OCI-LY7 (cell line): ENCODE results near the gene LAMA3. TPM values are rescaled to one million over a fixed set of nuclear protein-coding genes. Genes with fewer than 3 reads are reported as not detected.

Experiments used
- BruUV-seq: library from RNA; stranded (reverse); fragments of 400-500 nt; replicated peaks from 2 replicates; lab custom pipeline; 2021; lab: Mats Ljungman, UMichigan
- CTCF ChIA-PET: fragments of 300-600 bp; sonication (Branson Sonifier 250); formaldehyde crosslinking; loops from one replicate; lab custom pipeline; 2022; ENCODE audit warnings: antibody characterized with exemption; ENCODE audit not compliant: unreplicated experiment; lab: Charles Lee
- POLR2A ChIA-PET: fragments of 300-600 bp; sonication (Branson Sonifier 250); formaldehyde crosslinking; loops from one replicate; lab custom pipeline; 2022; ENCODE audit warnings: antibody characterized with exemption; lab: Charles Lee
- DNase-seq: peaks from one replicate; pipeline ENCODE4 v3.0.0-alpha.2; 2015; ENCODE audit warnings: low spot score
- H2AFZ ChIP-seq: fragments of 200-600 bp; sonication (generic), shearing (Covaris generic); 2 replicates; pipeline ENCODE4 v1.6.1; 2014; ENCODE audit warnings: mild to moderate bottlenecking, antibody characterized with exemption, low read length, moderate library complexity
- H3K27ac ChIP-seq: fragments of 200-600 bp; sonication (generic); 2 replicates; pipeline ENCODE4 v1.5.1; 2014; ENCODE audit warnings: mixed run types, low read depth, mild to moderate bottlenecking, moderate library complexity, low read length, inconsistent platforms; ENCODE audit not compliant: poor library complexity, severe bottlenecking
- H3K36me3 ChIP-seq: fragments of 200-600 bp; sonication (generic); 2 replicates; pipeline ENCODE4 v1.6.1; 2014; ENCODE audit warnings: mild to moderate bottlenecking, antibody characterized with exemption, low read length, moderate library complexity, mixed read lengths; ENCODE audit not compliant: insufficient read depth
- H3K4me1 ChIP-seq: fragments of 200-600 bp; sonication (generic); 2 replicates; pipeline ENCODE4 v1.5.1; 2014; ENCODE audit warnings: mild to moderate bottlenecking, low read length; ENCODE audit not compliant: insufficient read depth, poor library complexity, severe bottlenecking
- H3K4me2 ChIP-seq: fragments of 200-600 bp; sonication (generic); 2 replicates; pipeline ENCODE4 v1.6.1; 2014; ENCODE audit warnings: mild to moderate bottlenecking, low read length
- H3K4me3 ChIP-seq: fragments of 200-600 bp; sonication (generic); 2 replicates; pipeline ENCODE4 v1.5.1; 2014; ENCODE audit warnings: mild to moderate bottlenecking, low read depth, low read length; ENCODE audit not compliant: poor library complexity, severe bottlenecking
- H3K79me2 ChIP-seq: fragments of 200-600 bp; sonication (generic); 2 replicates; pipeline ENCODE4 v1.6.1; 2016; ENCODE audit warnings: low read depth, mild to moderate bottlenecking, low read length, moderate library complexity, mixed read lengths; ENCODE audit not compliant: insufficient read depth
- H3K9me2 ChIP-seq: fragments of 200-600 bp; sonication (generic); 2 replicates; pipeline ENCODE4 v1.6.1; 2016; ENCODE audit warnings: mild to moderate bottlenecking, low read length, mixed read lengths; ENCODE audit not compliant: insufficient read depth
- H3K9me3 ChIP-seq: fragments of 200-600 bp; sonication (generic); 2 replicates; pipeline ENCODE4 v1.6.1; 2014; ENCODE audit warnings: mild to moderate bottlenecking, mixed run types, low read length, mixed read lengths
- H4K20me1 ChIP-seq: fragments of 200-600 bp; sonication (generic); 2 replicates; pipeline ENCODE4 v1.6.1; 2014; ENCODE audit warnings: mild to moderate bottlenecking, antibody characterized with exemption, low read length, moderate library complexity, mixed read lengths; ENCODE audit not compliant: insufficient read depth
- EZH2phosphoT487 ChIP-seq: fragments of 200-600 bp; sonication (generic); IDR thresholded peaks from 2 replicates; pipeline ENCODE4 v1.6.1; 2018; ENCODE audit warnings: low read depth, borderline replicate concordance, mild to moderate bottlenecking, mixed run types, antibody characterized with exemption, low read length, moderate library complexity, mixed read lengths
- intact Hi-C: fragments of 100-400 bp; cut with micrococcal nuclease; formaldehyde crosslinking; loops from one replicate; pipeline ENCODE4 v1.10.0; 2022; ENCODE audit not compliant: unreplicated experiment
- total RNA-seq, 2 experiments: library from RNA; depleted of rRNA in 1 of 2; stranded (reverse); fragments of >200 nt in 1 of 2; shearing (Covaris generic) in 1 of 2; gene quantifications; 2 replicates each; pipeline ENCODE4 v1.2.3, GENCODE V29; 2014 to 2022
- TF ChIP-seq, protein P1 (sequence below): fragments of 200-600 bp; sonication (generic); conservative IDR thresholded peaks from 2 replicates; pipeline ENCODE4 v1.5.1; 2014; ENCODE audit warnings: mild to moderate bottlenecking, antibody characterized with exemption, low read length, moderate library complexity, mixed read lengths

The LAMA3 gene
- total RNA-seq, 2 experiments from 2014 or later = 0.16 to 1.6 TPM

GRCh38 chr18:23868136-23868785 is 179.0 kb downstream of the LAMA3 start:
- Histone ChIP-seq H3K4me3 (no peak overlapping the region), H4K20me1 (no peaks in the 10 kb centered on the region), H3K36me3 (no peaks in the 10 kb centered on the region; the same call in 1 of the 2 replicates), H2AFZ (peak overlapping the region; percentile 36; the same call in 1 of the 2 replicates), H3K9me3 (peaks cover 9% of the 10 kb centered on the region; the same call in 1 of the 2 replicates), H3K4me2 (peak overlapping the region; percentile 30), H3K9me2 (no peaks in the 10 kb centered on the region), H3K4me1 (peaks cover 91% of the 10 kb centered on the region), H3K27ac (peak overlapping the region; percentile 95), H3K79me2 (no peaks in the 10 kb centered on the region)
- BruUV-seq = no TSS peak
- no peak for DNase-seq
- intact Hi-C loops = no loop called here
- POLR2A ChIA-PET = interaction anchor here (1.0 to 1.5 kb wide), 2 partner anchors 9 to 142 kb away, joined by 4 read pairs; no protein-coding TSS in a partner anchor
- CTCF ChIA-PET = interaction anchor here (0.6 kb wide), 1 partner anchor 380 kb away, joined by 3 read pairs; no protein-coding TSS in a partner anchor
- no peak for TF ChIP-seq EZH2phosphoT487
- TF ChIP-seq, protein P1, sequence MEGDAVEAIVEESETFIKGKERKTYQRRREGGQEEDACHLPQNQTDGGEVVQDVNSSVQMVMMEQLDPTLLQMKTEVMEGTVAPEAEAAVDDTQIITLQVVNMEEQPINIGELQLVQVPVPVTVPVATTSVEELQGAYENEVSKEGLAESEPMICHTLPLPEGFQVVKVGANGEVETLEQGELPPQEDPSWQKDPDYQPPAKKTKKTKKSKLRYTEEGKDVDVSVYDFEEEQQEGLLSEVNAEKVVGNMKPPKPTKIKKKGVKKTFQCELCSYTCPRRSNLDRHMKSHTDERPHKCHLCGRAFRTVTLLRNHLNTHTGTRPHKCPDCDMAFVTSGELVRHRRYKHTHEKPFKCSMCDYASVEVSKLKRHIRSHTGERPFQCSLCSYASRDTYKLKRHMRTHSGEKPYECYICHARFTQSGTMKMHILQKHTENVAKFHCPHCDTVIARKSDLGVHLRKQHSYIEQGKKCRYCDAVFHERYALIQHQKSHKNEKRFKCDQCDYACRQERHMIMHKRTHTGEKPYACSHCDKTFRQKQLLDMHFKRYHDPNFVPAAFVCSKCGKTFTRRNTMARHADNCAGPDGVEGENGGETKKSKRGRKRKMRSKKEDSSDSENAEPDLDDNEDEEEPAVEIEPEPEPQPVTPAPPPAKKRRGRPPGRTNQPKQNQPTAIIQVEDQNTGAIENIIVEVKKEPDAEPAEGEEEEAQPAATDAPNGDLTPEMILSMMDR = no peak

DNA sequence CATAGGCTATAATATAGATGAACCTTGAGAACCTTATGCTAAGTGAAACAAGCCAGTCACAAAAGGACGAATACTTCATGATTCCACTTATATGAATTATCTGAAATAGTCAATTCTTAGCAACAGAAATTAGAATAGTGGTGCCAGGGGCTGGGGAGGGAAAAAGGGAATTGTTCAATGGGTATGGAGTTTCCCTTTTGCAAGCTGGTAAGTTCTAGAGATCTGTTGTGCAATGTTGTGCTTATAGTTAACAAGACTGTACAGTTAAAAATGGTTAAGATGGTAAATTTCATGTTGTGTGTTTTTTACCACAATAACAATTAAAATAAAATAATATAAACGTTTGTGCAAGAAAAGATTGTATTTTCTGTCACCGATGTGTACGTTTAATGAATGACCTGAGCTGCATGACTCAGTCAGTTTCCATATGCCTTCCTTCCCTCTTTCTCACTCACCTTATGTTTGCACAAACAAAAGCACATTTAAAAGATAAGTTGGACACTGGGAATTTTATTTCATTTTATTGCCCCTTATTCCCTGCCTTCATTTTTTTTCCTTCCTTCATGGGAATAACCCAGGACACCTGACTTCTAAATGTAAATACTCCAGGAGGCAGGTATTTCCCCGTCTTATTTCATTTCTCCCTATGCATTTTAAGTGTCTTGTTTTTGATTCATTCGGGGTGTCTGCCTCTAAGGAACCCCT is 181.6 kb downstream of the LAMA3 start:
- CTCF ChIA-PET = no interaction called here
- H3K9me3 ChIP-seq = peaks cover 4% of the 10 kb centered on the region; the same call in 1 of the 2 replicates

More for the DNA sequence above, 181.6 kb downstream of the LAMA3 start:
- peaks cover 74% of the 10 kb centered on the region for H3K4me1 ChIP-seq
- H3K27ac ChIP-seq = peak overlapping the region; percentile 95
- no peaks in the 10 kb centered on the region for H3K36me3 ChIP-seq
- POLR2A ChIA-PET = interaction anchor here (0.6 to 1.7 kb wide), 3 partner anchors 9 to 48 kb away, joined by 3 to 6 read pairs (median 4); no protein-coding TSS in a partner anchor
- H3K4me3 ChIP-seq = peak overlapping the region; percentile 51
- no peaks in the 10 kb centered on the region for H3K79me2 ChIP-seq
- no peak for DNase-seq
- TF ChIP-seq, protein P1 = no peak
- no peak for TF ChIP-seq EZH2phosphoT487
- no peaks in the 10 kb centered on the region for H3K9me2 ChIP-seq
- peak overlapping the region; percentile 85 for H2AFZ ChIP-seq
- no peaks in the 10 kb centered on the region for H4K20me1 ChIP-seq
- intact Hi-C loops = no loop called here
- peak overlapping the region; percentile 74 for H3K4me2 ChIP-seq
- BruUV-seq = no TSS peak
